ENCODE measurements around the gene TTPAL. TPM values are rescaled to one million over a fixed set of nuclear protein-coding genes. Genes with fewer than 3 reads are reported as not detected.

Gene TTPAL
- total RNA-seq, 1 experiment from 2014 or later, result 21.1 TPM

DNA sequence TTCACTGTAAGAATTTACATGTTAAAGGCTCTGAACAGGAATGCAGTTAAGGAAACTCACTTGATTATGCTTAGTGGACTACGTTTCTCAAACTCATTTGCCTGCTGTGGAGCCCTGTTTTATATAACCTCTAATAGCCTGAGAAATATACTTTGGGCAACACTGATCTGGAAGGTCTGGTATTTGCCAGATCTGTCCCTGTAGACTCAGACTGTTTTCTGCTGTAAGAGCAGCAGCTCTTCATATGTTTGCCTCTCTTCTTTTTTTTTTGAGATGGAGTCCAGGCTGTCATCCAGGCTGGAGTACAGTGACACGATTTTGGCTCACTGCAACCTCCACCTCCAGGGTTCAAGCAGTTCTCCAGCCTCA lies 10.1 kb downstream of the TTPAL start:
- Histone ChIP-seq H4K20me1 (ENCODE audit: control insufficient read depth, insufficient read depth, insufficient read length) (no peaks in the 10 kb centered on the region), H3K4me2 (ENCODE audit: insufficient read depth, insufficient read length, low read length) (no peak overlapping the region), H2BK12ac (ENCODE audit: insufficient read length, low read depth, low read length) (no peak overlapping the region), H3K27ac (ENCODE audit: insufficient read length, low read depth, low read length) (no peak overlapping the region), H2BK5ac (ENCODE audit: insufficient read length, low read length) (no peak overlapping the region), H3K9ac (ENCODE audit: extremely low read depth, insufficient read length, low read length) (no peak overlapping the region), H4K5ac (ENCODE audit: insufficient read length, low read depth, low read length) (no peak overlapping the region), H3K79me2 (ENCODE audit: insufficient read depth, low read length) (no peaks in the 10 kb centered on the region), H3K18ac (ENCODE audit: insufficient read length, low read depth, low read length) (no peak overlapping the region), H3T11ph (ENCODE audit: low read length) (no peak overlapping the region), H3K9me3 (ENCODE audit: control insufficient read depth, low read depth, low read length) (no peaks in the 10 kb centered on the region), H2BK20ac (ENCODE audit: low read depth, low read length, poor library complexity, severe bottlenecking) (no peak overlapping the region), H2AFZ (ENCODE audit: low read length) (no peak overlapping the region), H3K79me1 (ENCODE audit: insufficient read depth, low read depth, low read length, poor library complexity, severe bottlenecking) (no peaks in the 10 kb centered on the region), H2BK120ac (ENCODE audit: low read depth, low read length, poor library complexity, severe bottlenecking) (no peak overlapping the region), H3K14ac (ENCODE audit: insufficient read depth, low read length) (no peak overlapping the region), H3K4me1 (ENCODE audit: insufficient read depth, low read length) (no peaks in the 10 kb centered on the region), H2BK15ac (ENCODE audit: low read depth, low read length) (no peak overlapping the region), H3K27me3 (ENCODE audit: insufficient read depth, low read length) (no peaks in the 10 kb centered on the region; the same call in 1 of the 2 replicates), H3K23ac (ENCODE audit: insufficient read length, low read depth, low read length) (no peak overlapping the region), H2AK5ac (ENCODE audit: insufficient read length, low read length) (no peak overlapping the region), H3K56ac (ENCODE audit: insufficient read length, low read depth, low read length) (no peak overlapping the region), H4K91ac (ENCODE audit: insufficient read length, low read depth, low read length) (no peak overlapping the region), H3K23me2 (ENCODE audit: insufficient read length, low read depth, low read length, poor library complexity, severe bottlenecking) (no peaks in the 10 kb centered on the region), H3K4ac (ENCODE audit: low read depth, low read length) (no peak overlapping the region), H4K8ac (replicated peaks; ENCODE audit: insufficient read length, low read depth, low read length) (no peak overlapping the region)
- Mint-ChIP-seq H3K9me3 (no peaks in the 10 kb centered on the region), H3K4me1 (no peaks in the 10 kb centered on the region), H3K27ac (no peak overlapping the region), H3K36me3 (ENCODE audit: insufficient read depth in 1 of 3, low read depth in 3 of 3) (peaks cover 11 to 62% (median 43%) of the 10 kb centered on the region in 3 experiments; a peak in 6 of 7 replicates), H3K27me3 (ENCODE audit: low read depth) (no peaks in the 10 kb centered on the region), H3K4me3 (no peak overlapping the region)
- no CpG with 5 or more reads among the region's 2 CpGs for WGBS (ENCODE audit: extremely low coverage, insufficient read length, low lambda C conversion rate)
- TF ChIP-seq, protein P1, sequence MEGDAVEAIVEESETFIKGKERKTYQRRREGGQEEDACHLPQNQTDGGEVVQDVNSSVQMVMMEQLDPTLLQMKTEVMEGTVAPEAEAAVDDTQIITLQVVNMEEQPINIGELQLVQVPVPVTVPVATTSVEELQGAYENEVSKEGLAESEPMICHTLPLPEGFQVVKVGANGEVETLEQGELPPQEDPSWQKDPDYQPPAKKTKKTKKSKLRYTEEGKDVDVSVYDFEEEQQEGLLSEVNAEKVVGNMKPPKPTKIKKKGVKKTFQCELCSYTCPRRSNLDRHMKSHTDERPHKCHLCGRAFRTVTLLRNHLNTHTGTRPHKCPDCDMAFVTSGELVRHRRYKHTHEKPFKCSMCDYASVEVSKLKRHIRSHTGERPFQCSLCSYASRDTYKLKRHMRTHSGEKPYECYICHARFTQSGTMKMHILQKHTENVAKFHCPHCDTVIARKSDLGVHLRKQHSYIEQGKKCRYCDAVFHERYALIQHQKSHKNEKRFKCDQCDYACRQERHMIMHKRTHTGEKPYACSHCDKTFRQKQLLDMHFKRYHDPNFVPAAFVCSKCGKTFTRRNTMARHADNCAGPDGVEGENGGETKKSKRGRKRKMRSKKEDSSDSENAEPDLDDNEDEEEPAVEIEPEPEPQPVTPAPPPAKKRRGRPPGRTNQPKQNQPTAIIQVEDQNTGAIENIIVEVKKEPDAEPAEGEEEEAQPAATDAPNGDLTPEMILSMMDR (conservative IDR thresholded peaks at IDR 0.05), result no peak
- DNase-seq, result no peak

Data from H9 (cell line).